Activated CD4-positive, alpha-beta T cell treated with anti-CD3 and anti-CD28 coated beads, Interleukin-2, Interleukin-4, amounts not matched to agents 100 ng/mL and 50 ng/mL, durations not matched to agents 16 hours and 8 hours (primary cell): ENCODE measurements around the gene LYG2.
"Not testable (repeated sequence)": the region's sequence is repeated elsewhere in the genome, so short reads cannot be mapped to it uniquely, and the experiment has no call there.

Source experiments
- DNase-seq: peaks from one replicate; pipeline ENCODE4 v3.0.0-alpha.2; 2020; ENCODE audit warnings: low spot score

Gene LYG2, protein sequence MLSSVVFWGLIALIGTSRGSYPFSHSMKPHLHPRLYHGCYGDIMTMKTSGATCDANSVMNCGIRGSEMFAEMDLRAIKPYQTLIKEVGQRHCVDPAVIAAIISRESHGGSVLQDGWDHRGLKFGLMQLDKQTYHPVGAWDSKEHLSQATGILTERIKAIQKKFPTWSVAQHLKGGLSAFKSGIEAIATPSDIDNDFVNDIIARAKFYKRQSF

DNA sequence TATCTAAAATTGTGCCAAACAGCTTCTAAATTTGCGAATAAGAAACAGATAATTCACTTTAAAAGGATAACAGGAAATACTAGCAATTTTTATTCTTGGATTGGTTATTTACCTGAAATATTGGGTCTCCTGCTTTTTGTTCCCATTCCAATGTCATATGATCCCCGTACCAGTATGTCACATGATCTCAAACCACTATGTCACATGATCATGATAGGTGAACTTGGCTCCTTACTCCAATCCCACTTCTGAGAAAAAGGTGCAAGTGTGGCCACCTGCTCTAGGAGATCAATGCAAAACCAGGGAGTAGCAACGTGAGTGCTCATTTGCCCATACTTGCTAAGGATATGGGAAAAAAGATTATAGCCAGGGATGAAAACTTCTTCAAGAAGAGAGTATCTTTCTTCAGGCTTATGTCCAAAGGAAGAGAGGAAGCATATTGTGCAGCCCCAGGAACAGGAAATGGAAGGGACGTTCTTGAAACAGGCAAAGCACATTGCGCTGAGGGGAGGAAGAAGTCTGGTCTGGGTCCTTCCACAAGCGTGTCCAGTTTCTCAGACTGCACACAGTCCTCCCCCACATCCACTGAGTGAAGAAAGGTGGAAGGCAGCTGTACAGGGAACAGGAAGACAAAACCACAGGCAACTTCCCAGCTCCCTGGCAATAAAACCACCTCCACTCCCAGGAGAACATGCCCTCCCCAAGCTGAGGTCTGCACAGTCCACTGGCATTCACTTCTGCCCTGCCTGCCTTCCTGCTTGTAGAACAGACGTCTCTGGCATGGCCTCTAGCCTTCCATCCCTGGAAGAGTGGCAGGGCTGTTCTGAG, at the start of gene LYG2:
Gene LYG2 (minus strand): TSS at position 176 of the 828 bp plus-strand sequence. CDS start 1,406 bp downstream, outside the sequence.
- no peak for DNase-seq

DNA sequence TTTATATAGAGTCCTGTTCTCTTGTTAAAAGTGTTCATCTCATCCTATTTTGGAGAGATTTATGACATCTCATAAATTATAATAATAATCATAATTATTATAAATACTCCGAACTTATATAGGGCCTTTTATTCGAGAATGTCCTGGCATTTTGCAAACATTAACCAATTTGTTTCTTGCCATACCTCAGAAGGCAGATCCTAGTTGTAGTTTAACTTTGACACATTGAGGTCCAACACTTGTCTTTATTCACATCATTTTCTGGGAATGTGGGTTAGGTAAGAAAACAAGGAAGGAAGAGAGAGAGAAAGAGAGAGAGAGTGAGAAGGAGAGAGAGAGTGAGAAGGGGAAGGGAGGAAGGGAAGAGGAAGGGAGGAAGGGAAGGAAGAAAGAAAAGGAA, 45.6 kb upstream of the LYG2 start, which contains the start of gene LYG1:
Gene LYG1 (minus strand): TSS at position 101 of the 400 bp plus-strand sequence. CDS start 5,527 bp downstream, outside the sequence.
- not testable (repeated sequence) for DNase-seq

DNA sequence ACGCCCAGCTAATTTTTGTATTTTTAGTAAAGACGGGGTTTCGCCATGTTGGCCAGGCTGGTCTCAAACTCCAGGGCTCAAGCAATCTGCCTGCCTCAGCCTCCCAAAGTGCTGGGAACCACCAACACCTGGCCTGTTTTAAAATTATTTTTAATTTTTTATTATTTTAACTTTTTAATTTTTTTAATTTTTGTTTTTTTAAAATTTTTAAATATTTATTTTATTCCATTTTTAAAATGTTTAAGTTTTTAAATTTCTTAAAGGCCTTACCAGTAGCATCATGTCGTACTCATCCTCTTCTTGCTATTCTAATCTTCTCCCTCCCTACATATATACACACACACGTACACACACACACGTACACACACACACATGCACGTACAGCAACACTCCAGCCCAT, 44.1 kb upstream of the LYG2 start:
- no peak for DNase-seq

DNA sequence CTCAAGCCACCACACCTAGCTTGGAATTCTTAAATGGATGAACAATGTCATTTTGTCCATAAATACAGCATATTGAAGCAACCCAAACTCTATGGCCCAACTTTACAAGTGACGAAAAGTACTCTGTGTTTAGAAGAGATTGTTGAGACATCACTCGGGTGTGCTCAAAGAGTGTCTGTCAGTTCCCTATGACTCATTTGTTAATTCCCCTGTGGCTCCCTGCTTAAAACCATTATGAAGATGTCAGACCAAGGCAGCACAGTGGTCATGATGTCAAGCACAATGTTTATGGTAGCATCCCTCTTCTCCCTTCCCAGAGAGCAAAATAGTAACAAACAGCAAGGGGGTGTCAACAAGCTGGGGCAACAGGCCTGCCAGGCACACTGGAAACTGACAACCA, 42.5 kb upstream of the LYG2 start:
- peak; percentile 2 for DNase-seq

DNA sequence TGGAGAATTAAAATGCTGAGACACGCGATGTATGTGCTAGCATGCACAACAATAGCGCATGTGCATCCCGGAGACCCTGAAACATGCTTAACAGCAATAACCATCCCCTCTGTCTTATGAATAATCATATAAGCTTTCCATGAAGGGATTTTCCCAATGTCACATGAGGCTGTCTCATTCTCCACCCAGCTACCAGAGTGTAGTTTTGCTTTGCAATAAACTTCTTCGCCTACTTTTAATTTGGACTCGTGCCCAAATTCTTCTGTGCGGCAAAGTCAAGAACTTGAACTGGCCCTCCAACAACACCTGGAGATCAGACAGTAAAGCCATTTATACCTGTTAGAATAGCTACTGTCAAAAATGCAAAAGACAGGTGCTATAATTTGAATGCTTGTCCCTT, 30.1 kb upstream of the LYG2 start:
- DNase-seq: no peak

DNA sequence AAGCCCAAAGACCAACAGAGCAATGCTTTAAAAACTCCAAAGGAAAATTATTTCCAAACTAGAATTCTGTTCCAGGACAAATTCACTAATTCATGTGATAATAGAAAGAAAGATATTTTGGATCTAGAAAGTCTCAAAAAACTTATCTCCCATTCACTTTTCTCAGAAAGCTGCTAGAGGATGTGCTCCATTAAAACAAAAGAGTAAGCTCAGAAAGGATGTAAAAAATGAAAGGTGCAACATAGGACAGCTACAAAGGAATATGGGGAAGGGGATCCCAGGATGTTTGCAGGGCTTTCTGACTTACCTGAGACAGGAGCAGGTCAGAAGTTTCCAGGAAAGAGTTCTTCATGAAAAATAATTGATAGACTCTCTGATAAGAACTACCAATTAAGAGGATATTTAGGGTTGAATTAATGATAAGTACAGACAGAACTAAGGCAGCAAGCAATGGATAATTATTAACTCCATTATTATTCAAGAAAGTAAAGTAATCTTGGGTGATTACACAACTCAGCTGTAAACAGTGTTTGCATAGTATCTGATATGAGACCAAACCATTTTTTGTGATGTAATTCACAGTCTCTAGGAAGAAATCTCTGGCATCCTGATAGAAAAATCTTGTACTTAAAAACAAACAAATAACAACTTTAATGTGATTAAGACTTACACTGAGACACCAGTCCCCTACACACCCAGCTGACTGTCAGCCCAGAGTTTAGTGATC, 24.7 kb upstream of the LYG2 start:
- DNase-seq: no peak

DNA sequence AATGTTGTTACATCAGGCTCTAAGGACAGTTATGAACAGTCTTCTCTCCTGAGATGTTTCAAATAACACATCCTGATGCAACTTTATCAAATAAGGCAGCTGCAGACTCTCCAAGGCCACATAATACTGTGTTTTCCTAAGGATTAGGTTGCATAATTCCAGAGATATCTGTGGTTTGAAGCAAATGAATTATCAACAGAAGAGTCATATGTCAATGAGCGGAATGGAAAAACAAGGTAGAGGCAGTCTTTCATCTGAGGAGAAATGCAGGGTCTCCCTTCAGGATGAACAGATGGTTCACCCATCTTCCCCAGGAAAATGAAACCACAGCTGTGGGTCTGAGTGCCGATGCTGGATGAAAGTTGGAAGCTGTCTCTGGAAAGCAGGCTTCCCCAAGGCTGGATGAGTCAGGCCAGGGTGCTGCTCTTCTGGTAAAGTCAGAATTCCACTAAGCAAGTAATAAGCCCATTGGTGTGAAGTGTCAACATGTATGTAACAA, 23.4 kb upstream of the LYG2 start:
- DNase-seq: no peak

DNA sequence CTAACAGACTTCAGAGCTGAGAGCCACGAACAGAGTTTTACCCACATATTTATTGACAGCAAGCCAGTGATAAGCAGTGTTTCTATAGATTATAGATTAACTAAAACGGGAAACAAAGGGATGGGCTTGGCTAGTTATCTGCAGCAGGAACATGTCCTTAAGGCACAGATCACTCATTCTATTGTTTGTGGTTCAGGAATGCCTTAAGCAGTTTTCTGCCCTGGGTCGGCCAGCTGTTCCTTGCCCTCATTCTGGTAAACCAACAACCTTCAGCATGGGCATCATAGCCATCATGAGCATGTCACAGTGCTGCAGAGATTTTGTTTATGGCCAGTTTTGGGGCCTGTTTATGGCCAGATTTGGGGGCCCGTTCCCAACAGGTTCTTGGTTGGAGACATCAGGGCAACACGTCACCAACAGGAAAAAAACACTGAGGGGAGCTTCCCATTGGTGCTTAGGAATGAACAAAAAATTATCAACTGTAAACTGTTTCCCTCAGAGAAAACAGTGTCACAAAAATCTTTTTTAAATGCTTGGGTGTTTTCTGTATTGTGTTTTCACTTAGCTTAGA, 22.8 kb upstream of the LYG2 start:
- not testable (repeated sequence) for DNase-seq

DNA sequence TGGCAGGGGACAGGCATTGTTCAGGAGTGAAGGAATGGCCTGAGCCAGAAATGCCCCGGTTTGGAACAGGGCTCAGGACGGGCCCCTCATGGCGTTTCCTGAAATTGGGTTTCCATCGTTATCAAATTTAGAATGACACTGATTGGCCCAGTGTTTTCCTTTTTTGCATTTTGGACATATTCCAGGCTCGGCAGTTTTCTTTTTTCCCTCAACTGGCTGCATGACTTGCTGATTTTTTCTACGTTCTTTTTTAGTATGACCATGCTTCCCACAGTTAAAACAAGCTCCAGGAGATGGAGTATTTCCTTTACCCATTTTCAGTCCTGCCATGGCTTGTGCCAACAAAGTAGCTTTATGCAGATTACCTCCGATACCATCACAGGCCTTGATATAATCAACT, 20.4 kb upstream of the LYG2 start:
- DNase-seq: no peak

DNA sequence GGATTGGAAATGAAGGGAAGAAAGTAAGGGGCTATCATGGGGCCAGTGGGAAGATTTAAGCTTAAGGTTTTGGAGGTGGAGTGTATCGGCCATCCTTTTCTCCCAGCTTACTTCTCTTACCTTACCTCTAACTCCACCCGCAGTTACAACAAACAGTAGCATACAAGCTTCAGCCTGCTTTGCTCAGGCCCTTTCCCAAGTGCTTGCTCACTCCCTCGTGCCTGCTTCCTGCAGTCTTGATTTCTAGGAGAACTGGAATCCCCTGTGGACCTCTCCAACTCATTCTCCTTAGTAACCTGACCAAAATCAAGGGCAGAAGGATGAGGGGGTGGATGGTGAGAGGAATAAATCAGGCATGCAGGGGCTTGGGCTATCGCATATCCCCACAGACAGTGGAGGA, 5.8 kb upstream of the LYG2 start:
- no peak for DNase-seq

DNA sequence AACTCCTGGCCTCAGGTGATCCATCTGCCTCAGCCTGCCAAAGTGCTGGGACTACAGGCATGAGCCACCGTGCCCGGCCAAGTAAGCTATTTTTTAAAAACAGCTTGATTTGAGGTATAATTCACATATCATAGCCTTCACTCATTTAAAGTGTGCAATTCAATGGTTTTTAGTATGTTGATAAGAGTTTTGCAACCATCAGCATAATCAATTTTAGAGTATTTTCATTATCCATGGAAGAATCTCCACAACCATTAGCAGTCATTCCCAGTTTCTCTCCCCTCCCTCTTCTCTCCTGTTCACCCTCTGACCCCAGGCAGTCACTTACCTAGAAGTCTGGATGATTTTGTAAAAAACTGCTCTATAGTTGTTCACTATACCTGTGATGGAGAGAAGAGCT, 4.7 kb upstream of the LYG2 start:
- DNase-seq: no peak

DNA sequence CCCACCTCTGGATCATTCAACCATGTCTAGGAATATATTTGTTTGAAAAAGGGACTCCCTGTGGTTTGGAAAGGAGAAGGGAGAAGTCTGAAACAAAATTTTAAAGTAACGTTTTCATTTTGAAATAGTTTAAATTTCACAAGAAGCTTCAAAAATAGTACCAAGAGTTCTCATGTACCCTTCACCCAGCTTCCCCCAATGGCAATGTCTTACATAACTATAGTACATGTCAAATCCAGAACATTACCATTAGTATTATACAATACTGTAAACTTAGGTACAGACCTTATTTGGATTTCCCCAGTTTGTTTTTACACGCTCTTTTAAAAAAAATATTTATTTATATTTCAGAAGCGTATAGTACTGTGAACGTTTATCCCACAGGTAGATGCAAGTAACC, 4.0 kb upstream of the LYG2 start:
- no peak for DNase-seq

DNA sequence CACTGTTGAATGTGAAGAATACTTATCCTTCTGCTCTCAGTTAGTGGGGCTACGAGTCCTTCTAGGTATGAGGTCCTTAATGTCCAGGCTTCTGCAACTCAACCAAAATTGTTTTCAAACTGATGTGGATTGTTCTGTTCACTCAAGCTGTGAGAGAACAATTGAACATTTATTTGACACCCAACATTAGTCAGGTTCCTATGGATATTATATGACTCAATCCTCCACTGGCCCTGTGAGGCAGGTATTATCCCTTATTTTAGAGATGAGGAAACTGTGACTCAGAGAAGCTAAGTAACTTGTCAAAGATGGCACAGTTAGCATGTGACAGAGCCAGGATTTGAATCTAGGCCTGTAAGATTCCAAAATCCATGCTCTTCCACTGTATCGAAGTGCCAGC, 1.2 kb upstream of the LYG2 start:
- no peak for DNase-seq

DNA sequence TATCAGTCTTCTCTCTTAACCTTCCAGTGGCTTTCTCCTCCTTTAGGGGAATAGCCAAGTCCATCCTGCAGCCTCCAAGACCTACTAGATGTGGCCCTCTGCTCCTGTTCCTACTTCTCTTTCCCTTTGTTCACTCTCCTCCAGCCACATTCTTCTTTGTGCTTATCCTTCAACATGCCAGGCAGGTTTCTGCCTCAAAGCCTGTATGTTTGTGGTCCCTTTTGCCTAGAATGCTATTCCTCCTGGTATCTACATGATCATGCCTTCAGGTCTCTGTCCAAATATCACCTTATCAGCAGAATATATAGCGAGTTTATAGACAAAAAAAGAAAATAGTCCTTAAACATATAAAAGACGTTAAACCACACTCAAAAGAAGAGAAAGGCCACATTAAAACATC, 5.5 kb downstream of the LYG2 start:
- no peak for DNase-seq

DNA sequence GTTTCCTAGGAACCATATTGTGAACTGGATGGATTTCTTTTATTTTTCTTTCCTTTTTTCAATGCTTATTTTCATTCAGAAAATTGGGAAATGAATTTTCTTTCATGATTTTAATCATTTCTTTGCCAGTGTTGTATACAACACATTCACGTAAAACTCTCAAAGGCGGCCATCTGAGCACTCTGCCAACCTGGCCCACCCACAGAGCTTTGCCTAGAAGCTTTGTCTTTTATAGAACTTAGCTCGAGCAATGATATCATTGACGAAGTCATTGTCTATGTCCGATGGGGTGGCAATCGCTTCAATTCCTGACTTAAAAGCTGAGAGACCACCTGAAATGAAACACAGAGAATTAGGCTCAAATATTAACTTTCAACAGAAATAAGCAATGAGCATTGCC, 13.3 kb downstream of the LYG2 start:
- no peak for DNase-seq

DNA sequence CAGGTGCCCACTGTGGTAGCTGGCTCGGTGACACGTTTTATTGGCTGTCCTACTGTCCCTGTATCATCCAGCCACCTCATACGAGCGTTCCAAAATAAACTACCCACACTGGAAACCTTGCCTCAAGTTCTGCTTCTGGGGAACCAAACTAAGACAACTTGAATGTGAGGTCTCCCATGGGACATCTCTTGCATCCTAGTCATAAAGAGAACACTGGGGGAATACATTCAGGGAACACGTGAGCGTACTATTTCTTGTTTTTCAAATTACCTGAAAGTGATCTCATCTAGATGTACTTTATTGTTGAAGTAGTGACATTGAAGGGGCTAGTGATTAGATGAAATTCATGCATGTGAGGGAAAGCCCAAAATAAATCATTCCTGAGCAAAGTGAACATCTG, 15.0 kb downstream of the LYG2 start:
- DNase-seq: no peak

DNA sequence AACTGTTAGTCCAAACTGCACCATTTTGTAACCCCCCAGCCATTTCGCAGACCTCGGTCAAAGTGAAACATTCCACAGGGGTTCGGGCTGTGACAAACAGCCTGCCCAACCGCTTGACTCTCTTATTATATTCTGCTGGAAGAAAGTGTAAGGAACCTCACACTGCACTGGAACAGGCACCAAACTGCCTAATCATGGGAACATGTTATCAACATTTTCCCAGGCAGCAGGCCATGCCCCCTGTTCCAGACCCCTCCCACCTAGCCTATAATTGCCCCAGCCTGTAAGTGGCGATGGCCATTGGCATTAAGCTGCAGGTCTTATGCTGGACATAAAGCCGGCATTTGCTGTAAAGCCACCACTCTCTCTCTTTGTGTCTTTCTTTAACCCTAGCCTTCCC, 16.9 kb downstream of the LYG2 start:
- no peak for DNase-seq

DNA sequence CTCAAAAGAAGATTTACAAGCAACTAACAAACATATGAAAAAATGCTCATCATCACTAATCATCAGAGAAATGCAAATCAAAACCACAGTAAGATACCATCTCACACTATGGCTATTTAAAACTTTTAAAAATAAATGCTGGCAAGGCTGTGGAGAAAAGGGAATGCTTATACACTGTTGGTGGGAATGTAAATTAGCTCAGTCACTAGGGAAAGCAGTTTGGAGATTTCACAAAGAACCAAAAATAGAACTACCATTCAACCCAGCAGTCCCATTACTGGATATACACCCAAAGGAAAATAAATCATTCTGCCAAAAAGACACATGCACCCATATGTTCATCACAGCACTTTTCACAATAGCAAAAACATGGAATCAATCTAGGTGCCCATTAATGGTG, 22.3 kb downstream of the LYG2 start:
- DNase-seq: not testable (repeated sequence)

DNA sequence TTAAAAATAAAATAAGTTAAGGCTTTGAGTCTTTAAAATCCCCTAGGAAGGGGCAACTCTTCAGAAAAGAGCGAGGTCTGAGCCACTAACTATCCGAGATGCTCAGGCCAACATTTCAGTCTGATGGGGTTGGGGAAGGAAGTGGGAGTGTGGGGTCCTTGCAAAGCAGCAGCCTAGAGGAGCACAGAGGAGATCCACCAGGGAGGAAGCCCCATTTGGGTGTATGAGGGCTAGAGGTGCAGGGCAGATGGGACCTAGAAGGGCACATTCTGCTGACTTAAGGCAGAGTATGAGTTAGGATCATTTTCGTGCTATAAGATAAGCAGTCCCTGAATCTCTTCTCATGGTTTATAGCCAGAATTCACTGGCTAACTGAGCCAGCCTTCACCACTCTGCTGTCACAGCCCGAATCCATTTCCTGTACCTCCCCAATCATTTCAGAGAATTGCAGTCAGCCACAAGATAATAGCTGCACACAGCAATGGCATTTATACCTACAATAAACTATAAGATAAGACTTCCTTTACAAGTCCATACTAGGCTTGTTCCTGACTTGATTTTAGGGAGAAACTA, 37.5 kb downstream of the LYG2 start:
- no peak for DNase-seq

DNA sequence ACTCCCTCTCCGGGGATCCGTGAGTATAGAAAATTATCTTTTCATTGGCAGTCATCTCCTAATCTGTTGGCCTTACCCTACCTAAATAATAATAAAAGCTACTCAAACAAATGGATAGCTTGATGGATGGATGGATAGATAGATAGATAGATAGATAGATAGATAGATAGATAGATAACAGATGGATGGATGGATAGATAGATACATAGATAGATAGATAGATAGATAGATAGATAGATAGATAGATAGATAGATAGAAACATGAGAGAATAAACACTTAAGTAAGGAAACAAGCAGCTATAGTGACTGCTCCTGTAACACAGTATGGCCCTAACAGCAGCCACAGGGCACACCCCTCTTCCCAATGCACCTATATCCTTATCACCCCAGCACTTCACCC, 39.4 kb downstream of the LYG2 start:
- DNase-seq: no peak

DNA sequence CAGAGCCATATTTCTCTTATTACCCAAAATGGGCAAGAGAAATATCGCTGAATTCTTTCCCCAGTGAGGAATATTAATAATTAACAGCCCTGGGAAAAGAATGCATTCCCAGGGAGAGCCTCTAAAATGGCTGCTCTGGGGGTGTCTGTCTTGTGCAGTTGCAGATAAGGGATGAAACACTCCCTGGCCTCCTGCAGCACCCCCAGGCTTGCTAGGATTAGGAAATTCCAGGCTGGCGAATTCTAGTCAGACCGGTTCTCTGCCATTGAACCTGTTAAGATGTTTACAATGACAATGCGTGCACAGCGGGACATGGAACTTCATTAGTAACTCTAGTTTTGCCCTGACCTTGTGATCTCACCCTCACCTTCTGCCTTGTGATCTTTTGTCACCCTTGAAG, 50.0 kb downstream of the LYG2 start:
- no peak for DNase-seq
